HG03066 (cell line): Measurements from ENCODE around the gene LMO1.

Source experiments
- ATAC-seq: cut with Tn5 transposase; IDR thresholded peaks from one replicate; pipeline ENCODE4 v1.9.1; 2021; ENCODE audit warnings: low read depth; ENCODE audit not compliant: unreplicated experiment

The LMO1 gene

GRCh38 chr11:8263769-8264410, at the start of gene LMO1:
LMO1 (minus strand) TSS chr11:8263878; CDS start chr11:8263362, 516 bp downstream.
- ATAC-seq, result peak; percentile 62

GRCh38 chr11:8312986-8313385, 49.3 kb upstream of the LMO1 start:
- ATAC-seq, result no peak

- no peak for ATAC-seq
Measured at GRCh38 chr11:8311366-8311765, 47.7 kb upstream of the LMO1 start.

- no peak for ATAC-seq
Measured at GRCh38 chr11:8310743-8311298, 47.1 kb upstream of the LMO1 start.

GRCh38 chr11:8309862-8310261, 46.2 kb upstream of the LMO1 start:
- no peak for ATAC-seq

GRCh38 chr11:8309311-8309710, 45.6 kb upstream of the LMO1 start:
- ATAC-seq, result no peak

- no peak for ATAC-seq
Measured at GRCh38 chr11:8307601-8308000, 43.9 kb upstream of the LMO1 start.

- ATAC-seq, result no peak
Measured at GRCh38 chr11:8301622-8302021, 37.9 kb upstream of the LMO1 start.

- ATAC-seq, result no peak
Measured at GRCh38 chr11:8298801-8299786, 35.4 kb upstream of the LMO1 start.

GRCh38 chr11:8297781-8298440, 34.2 kb upstream of the LMO1 start:
- ATAC-seq, result no peak

GRCh38 chr11:8296872-8297271, 33.2 kb upstream of the LMO1 start:
- ATAC-seq, result no peak

GRCh38 chr11:8296038-8296649, 32.5 kb upstream of the LMO1 start:
- no peak for ATAC-seq

GRCh38 chr11:8294251-8294935, 30.7 kb upstream of the LMO1 start:
- ATAC-seq, result no peak

GRCh38 chr11:8293171-8293570, 29.5 kb upstream of the LMO1 start:
- ATAC-seq, result no peak

GRCh38 chr11:8292351-8292750, 28.7 kb upstream of the LMO1 start:
- no peak for ATAC-seq

- no peak for ATAC-seq
Measured at GRCh38 chr11:8291421-8292350, 28.0 kb upstream of the LMO1 start.

GRCh38 chr11:8290081-8290810, 26.6 kb upstream of the LMO1 start:
- no peak for ATAC-seq

GRCh38 chr11:8289492-8289918, 25.8 kb upstream of the LMO1 start:
- ATAC-seq, result no peak
